K562 (cell line): ENCODE measurements around the gene TSGA10IP. TPM values are rescaled to one million over a fixed set of nuclear protein-coding genes. Genes with fewer than 3 reads are reported as not detected.

Experiments used
- JUNB ChIP-seq: fragments of 450-650 bp; formaldehyde crosslinking; conservative IDR thresholded peaks from 2 replicates; pipeline ENCODE4 v1.4.0; 2020; ENCODE audit warnings: mild to moderate bottlenecking
- KLF13 ChIP-seq: fragments of 450-650 bp; IDR thresholded peaks from 2 replicates; pipeline ENCODE4 v1.6.1; 2016; ENCODE audit warnings: missing genetic modification characterization, low read depth, mild to moderate bottlenecking, missing compliant biosample characterization, moderate library complexity, borderline replicate concordance
- NBN ChIP-seq: fragments of 450-650 bp; IDR thresholded peaks from 2 replicates; pipeline ENCODE4 v1.6.1; 2016; ENCODE audit warnings: low read depth, mild to moderate bottlenecking
- RBM39 ChIP-seq: fragments of 200-400 bp; formaldehyde crosslinking; optimal IDR thresholded peaks from 2 replicates; pipeline ENCODE3; 2018; ENCODE audit warnings: low read depth, low read length
- SETDB1 ChIP-seq: IDR thresholded peaks from one replicate; pipeline ENCODE4 v1.6.1; 2012; ENCODE audit warnings: low read length, control low read depth, inconsistent platforms
- SMAD3 ChIP-seq: fragments of 450-650 bp; formaldehyde crosslinking; conservative IDR thresholded peaks from 2 replicates; pipeline ENCODE4 v1.4.0; 2020; ENCODE audit warnings: mild to moderate bottlenecking
- SP1 ChIP-seq: sonication (generic); formaldehyde crosslinking; IDR thresholded peaks from 2 replicates; pipeline ENCODE4 v1.8.1; 2022; ENCODE audit warnings: mild to moderate bottlenecking, missing genetic modification reagents
- TAL1 ChIP-seq: fragments of 450-650 bp; IDR thresholded peaks from 2 replicates; pipeline ENCODE4 v1.6.1; 2016; ENCODE audit warnings: mild to moderate bottlenecking
- TEAD1 ChIP-seq, 2 experiments: fragments of 450-650 bp in 1 of 2; sonication (generic) in 1 of 2; formaldehyde crosslinking; IDR thresholded peaks; 2 replicates each; pipeline versions ENCODE4 v1.4.0 to v1.8.0; 2020 to 2022; ENCODE audit warnings: mild to moderate bottlenecking in 2 of 2, missing genetic modification reagents in 1 of 2
- ZC3H4 ChIP-seq: sonication (generic); formaldehyde crosslinking; IDR thresholded peaks from 2 replicates; pipeline ENCODE4 v1.9.0; 2021; ENCODE audit warnings: missing genetic modification reagents, borderline replicate concordance
- ZSCAN29 ChIP-seq: fragments of 450-650 bp; IDR thresholded peaks from 2 replicates; pipeline ENCODE4 v1.6.1; 2017
- polyA plus RNA-seq, 8 experiments: library from polyadenylated mRNA; depleted of rRNA in 4 of 8; stranded (reverse) in 5 of 8; unstranded in 3 of 8; fragments of >200 nt; fragmentation: Nextera tagmentation in 2 of 8; fragmentation: Illumina TruSeq in 1 of 8; extraction: Ambion mirVana in 2 of 8; extraction: Trizol in 1 of 8; gene quantifications; 2 replicates each; pipeline versions ENCODE4 v1.2.1 to v1.2.3, GENCODE V29; 2011 to 2014; ENCODE audit warnings: inconsistent platforms in 1 of 8, missing spikeins in 1 of 8
- total RNA-seq, 7 experiments: library from RNA; depleted of rRNA in 6 of 7; stranded (reverse); fragments of >200 nt in 6 of 7; fragmentation: Illumina TruSeq in 2 of 7; extraction: Trizol in 2 of 7; gene quantifications; 2 replicates each; pipeline versions ENCODE4 v1.2.1 to v1.2.3, GENCODE V29; 2011 to 2021; ENCODE audit warnings: low replicate concordance in 1 of 7
- TF ChIP-seq, protein P1 (sequence below): sonication (generic); formaldehyde crosslinking; IDR thresholded peaks from 2 replicates; pipeline ENCODE4 v1.8.0; 2022; ENCODE audit warnings: mild to moderate bottlenecking, missing genetic modification reagents
- TF ChIP-seq, protein P2 (sequence below): fragments of 450-650 bp; IDR thresholded peaks from 2 replicates; pipeline ENCODE4 v1.6.1; 2016; ENCODE audit warnings: mild to moderate bottlenecking
- TF ChIP-seq, protein P3 (sequence below): fragments of 250-450 bp; sonication (Bioruptor Pico); IDR thresholded peaks from 2 replicates; pipeline ENCODE4 v1.4.0; 2020; ENCODE audit warnings: mild to moderate bottlenecking, moderate library complexity, borderline replicate concordance
- TF ChIP-seq, protein P4 (sequence below), 3 experiments: IDR thresholded peaks in 2 of 3; conservative IDR thresholded peaks in 1 of 3; 2 replicates each; pipeline ENCODE4 v1.5.1; 2011 to 2012; ENCODE audit warnings: low read length in 3 of 3, mild to moderate bottlenecking in 3 of 3, control low read depth in 2 of 3, improper control_type of control experiment in 1 of 3, inconsistent platforms in 1 of 3, low read depth in 1 of 3, mixed read lengths in 1 of 3, moderate library complexity in 1 of 3; ENCODE audit not compliant: insufficient read depth in 2 of 3

Gene TSGA10IP
- total and polyA plus RNA-seq, 9 of the 15 experiments (the other 6 are each of a cell fraction or from before 2014, with no cell fraction given) = not detected

DNA sequence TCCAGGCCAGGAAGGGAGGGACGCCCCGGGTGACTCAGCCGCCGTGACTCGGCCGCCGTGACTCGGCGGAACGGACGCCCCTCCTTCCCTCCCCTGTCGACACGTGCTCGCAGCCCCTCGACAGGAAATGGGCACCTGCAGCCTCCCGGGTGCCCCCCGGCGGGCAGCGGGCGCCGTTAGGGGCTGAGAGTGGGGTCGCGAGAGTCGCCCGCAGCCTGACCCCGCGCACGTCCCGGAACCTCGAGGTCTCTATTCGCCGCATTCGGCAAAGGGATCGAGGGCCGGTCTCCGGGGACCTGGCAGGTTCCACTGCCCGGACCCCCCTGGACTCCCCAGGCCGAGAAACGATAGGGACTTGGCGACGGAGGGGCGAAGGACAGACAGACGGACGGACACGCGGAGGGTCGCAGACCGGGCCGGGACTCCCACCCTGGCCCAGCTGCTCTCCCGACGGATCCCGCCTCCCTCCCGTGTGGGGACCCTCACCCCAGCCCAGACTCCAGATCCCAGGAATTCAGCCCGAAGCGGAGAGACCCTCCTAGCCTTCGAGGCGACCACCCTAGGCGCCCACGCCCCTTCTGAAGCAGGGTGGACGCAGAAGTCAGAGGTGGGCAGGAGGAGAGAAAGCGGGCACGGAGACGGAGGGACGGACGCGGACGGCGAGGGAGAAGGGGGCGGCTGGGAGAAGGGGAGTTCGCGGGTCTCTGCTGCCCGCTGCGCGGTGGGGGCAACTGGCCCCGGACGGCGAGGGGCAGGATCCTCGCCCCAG is 45.7 kb upstream of the TSGA10IP start (continued):
- TF ChIP-seq, protein P1, sequence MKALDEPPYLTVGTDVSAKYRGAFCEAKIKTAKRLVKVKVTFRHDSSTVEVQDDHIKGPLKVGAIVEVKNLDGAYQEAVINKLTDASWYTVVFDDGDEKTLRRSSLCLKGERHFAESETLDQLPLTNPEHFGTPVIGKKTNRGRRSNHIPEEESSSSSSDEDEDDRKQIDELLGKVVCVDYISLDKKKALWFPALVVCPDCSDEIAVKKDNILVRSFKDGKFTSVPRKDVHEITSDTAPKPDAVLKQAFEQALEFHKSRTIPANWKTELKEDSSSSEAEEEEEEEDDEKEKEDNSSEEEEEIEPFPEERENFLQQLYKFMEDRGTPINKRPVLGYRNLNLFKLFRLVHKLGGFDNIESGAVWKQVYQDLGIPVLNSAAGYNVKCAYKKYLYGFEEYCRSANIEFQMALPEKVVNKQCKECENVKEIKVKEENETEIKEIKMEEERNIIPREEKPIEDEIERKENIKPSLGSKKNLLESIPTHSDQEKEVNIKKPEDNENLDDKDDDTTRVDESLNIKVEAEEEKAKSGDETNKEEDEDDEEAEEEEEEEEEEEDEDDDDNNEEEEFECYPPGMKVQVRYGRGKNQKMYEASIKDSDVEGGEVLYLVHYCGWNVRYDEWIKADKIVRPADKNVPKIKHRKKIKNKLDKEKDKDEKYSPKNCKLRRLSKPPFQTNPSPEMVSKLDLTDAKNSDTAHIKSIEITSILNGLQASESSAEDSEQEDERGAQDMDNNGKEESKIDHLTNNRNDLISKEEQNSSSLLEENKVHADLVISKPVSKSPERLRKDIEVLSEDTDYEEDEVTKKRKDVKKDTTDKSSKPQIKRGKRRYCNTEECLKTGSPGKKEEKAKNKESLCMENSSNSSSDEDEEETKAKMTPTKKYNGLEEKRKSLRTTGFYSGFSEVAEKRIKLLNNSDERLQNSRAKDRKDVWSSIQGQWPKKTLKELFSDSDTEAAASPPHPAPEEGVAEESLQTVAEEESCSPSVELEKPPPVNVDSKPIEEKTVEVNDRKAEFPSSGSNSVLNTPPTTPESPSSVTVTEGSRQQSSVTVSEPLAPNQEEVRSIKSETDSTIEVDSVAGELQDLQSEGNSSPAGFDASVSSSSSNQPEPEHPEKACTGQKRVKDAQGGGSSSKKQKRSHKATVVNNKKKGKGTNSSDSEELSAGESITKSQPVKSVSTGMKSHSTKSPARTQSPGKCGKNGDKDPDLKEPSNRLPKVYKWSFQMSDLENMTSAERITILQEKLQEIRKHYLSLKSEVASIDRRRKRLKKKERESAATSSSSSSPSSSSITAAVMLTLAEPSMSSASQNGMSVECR (CRISPR knock-in tag) = peak; percentile 88
- TF ChIP-seq RBM39 = peak; percentile 87
- TF ChIP-seq ZSCAN29 = no peak
- TF ChIP-seq, protein P2, sequence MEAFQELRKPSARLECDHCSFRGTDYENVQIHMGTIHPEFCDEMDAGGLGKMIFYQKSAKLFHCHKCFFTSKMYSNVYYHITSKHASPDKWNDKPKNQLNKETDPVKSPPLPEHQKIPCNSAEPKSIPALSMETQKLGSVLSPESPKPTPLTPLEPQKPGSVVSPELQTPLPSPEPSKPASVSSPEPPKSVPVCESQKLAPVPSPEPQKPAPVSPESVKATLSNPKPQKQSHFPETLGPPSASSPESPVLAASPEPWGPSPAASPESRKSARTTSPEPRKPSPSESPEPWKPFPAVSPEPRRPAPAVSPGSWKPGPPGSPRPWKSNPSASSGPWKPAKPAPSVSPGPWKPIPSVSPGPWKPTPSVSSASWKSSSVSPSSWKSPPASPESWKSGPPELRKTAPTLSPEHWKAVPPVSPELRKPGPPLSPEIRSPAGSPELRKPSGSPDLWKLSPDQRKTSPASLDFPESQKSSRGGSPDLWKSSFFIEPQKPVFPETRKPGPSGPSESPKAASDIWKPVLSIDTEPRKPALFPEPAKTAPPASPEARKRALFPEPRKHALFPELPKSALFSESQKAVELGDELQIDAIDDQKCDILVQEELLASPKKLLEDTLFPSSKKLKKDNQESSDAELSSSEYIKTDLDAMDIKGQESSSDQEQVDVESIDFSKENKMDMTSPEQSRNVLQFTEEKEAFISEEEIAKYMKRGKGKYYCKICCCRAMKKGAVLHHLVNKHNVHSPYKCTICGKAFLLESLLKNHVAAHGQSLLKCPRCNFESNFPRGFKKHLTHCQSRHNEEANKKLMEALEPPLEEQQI = no peak
- TF ChIP-seq SMAD3 (CRISPR knock-in tag) = peak; percentile 75; the same call in 1 of the 2 replicates
- TF ChIP-seq, protein P3, sequence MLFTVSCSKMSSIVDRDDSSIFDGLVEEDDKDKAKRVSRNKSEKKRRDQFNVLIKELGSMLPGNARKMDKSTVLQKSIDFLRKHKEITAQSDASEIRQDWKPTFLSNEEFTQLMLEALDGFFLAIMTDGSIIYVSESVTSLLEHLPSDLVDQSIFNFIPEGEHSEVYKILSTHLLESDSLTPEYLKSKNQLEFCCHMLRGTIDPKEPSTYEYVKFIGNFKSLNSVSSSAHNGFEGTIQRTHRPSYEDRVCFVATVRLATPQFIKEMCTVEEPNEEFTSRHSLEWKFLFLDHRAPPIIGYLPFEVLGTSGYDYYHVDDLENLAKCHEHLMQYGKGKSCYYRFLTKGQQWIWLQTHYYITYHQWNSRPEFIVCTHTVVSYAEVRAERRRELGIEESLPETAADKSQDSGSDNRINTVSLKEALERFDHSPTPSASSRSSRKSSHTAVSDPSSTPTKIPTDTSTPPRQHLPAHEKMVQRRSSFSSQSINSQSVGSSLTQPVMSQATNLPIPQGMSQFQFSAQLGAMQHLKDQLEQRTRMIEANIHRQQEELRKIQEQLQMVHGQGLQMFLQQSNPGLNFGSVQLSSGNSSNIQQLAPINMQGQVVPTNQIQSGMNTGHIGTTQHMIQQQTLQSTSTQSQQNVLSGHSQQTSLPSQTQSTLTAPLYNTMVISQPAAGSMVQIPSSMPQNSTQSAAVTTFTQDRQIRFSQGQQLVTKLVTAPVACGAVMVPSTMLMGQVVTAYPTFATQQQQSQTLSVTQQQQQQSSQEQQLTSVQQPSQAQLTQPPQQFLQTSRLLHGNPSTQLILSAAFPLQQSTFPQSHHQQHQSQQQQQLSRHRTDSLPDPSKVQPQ (CRISPR knock-in tag) = peak; percentile 36; the same call in 1 of the 2 replicates
- TF ChIP-seq TEAD1 (CRISPR knock-in tag; IDR thresholded peaks at IDR 0.05) = peak; percentile 37 to 64; a peak in 1 of 4 replicates
- TF ChIP-seq ZC3H4 (CRISPR knock-in tag) = peak; percentile 99
- no peak for TF ChIP-seq SETDB1
- peak; percentile 51; the same call in 1 of the 2 replicates for TF ChIP-seq JUNB (CRISPR knock-in tag)
- peak; percentile 39; the same call in 1 of the 2 replicates for TF ChIP-seq KLF13 (tag)
- TF ChIP-seq TAL1 = no peak
- peak; percentile 74 for TF ChIP-seq SP1 (CRISPR knock-in tag)
- TF ChIP-seq, protein P4, sequence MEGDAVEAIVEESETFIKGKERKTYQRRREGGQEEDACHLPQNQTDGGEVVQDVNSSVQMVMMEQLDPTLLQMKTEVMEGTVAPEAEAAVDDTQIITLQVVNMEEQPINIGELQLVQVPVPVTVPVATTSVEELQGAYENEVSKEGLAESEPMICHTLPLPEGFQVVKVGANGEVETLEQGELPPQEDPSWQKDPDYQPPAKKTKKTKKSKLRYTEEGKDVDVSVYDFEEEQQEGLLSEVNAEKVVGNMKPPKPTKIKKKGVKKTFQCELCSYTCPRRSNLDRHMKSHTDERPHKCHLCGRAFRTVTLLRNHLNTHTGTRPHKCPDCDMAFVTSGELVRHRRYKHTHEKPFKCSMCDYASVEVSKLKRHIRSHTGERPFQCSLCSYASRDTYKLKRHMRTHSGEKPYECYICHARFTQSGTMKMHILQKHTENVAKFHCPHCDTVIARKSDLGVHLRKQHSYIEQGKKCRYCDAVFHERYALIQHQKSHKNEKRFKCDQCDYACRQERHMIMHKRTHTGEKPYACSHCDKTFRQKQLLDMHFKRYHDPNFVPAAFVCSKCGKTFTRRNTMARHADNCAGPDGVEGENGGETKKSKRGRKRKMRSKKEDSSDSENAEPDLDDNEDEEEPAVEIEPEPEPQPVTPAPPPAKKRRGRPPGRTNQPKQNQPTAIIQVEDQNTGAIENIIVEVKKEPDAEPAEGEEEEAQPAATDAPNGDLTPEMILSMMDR (IDR thresholded peaks at IDR 0.05 in 2 of 3, conservative IDR thresholded peaks at IDR 0.05 in 1 of 3; ENCODE audit: insufficient read depth in 2 of 3, low read depth in 1 of 3, low read length in 3 of 3) = peak in 1 of 3 experiments; percentile 11; a peak in 1 of 6 replicates
- 0 out of 2 replicates have a peak, but pooled peaks have one; percentile 20 for TF ChIP-seq NBN
